Heart left ventricle (tissue), 11 donors: ENCODE measurements around the gene STEAP3. TPM values are rescaled to one million over a fixed set of nuclear protein-coding genes. Genes with fewer than 3 reads are reported as not detected.

Experiments
- polyA plus RNA-seq, 2 donors: library from polyadenylated mRNA; stranded (reverse); fragments of 200-250 nt; gene quantifications; one replicate each; pipeline ENCODE4 v1.2.3, GENCODE V29; 2013
- total RNA-seq, 9 donors: library from RNA; depleted of rRNA in 2 of 9; stranded (reverse); fragments of >200 nt in 2 of 9; fragmentation: NEBNext Ultra II Directional in 3 of 9; extraction: Animal tissue kit (Norgen Biotek cat#: 25700) in 3 of 9; gene quantifications; one replicate each; pipeline versions ENCODE4 v1.1.0 to v1.2.4, GENCODE V29; 2016 to 2023
- donor health status: ischemic (EF 13 %, LVEDD 7.1; RV severe dilation, severe dysfunction).
- donor health status: healthy with polysubstance abuse.
- donor health status: DM: no; HTN: yes; CAD: no.
- donor health status: DM: no; HTN: no; CAD: no.
- donor health status: ischemic (EF 25% LVEDD 5.7; RV mildly dilated, moderate dysfunction).
- donor health status: healthy.
- donor health status: DM: yes; HTN: yes; CAD: no.
- donor health status: PGD.
- donor health status: nonischemic (EF 23%, LVEDD 6.1; RV moderate dilation, normal function).

STEAP3 gene
- total and polyA plus RNA-seq, 11 donors, result 4.9 to 38.5 (median 11.1) TPM

Other genes starting within 250 kb of the STEAP3 start
- under 1 TPM in 1 of 9 donors, not detected in 8; 0.25 TPM for gene C1QL2, start 65.1 kb upstream of the STEAP3 start, total RNA-seq
- under 1 TPM in 1 of 2 donors, not detected in 1; 0.08 TPM for gene C1QL2, start 65.1 kb upstream of the STEAP3 start, polyA plus RNA-seq
- gene C2orf76, start 143.0 kb downstream of the STEAP3 start, total RNA-seq, result 10 to 100 TPM in 1 of 9 donors, 1 to 10 TPM in 8; 1.7 to 11.8 (median 8.8) TPM
- 10 to 100 TPM; 11.3 to 13.8 TPM for gene C2orf76, start 143.0 kb downstream of the STEAP3 start, polyA plus RNA-seq
- gene DBI, start 143.1 kb downstream of the STEAP3 start, total RNA-seq, result 100 to 1,000 TPM; 208 to 502 (median 273) TPM
- 100 to 1,000 TPM; 520 to 868 TPM for gene DBI, start 143.1 kb downstream of the STEAP3 start, polyA plus RNA-seq
- 10 to 100 TPM in 2 of 9 donors, 1 to 10 TPM in 6, under 1 TPM in 1; 0.81 to 24.6 (median 1.7) TPM for gene TMEM37, start 208.0 kb downstream of the STEAP3 start, total RNA-seq
- under 1 TPM; 0.75 to 0.88 TPM for gene TMEM37, start 208.0 kb downstream of the STEAP3 start, polyA plus RNA-seq